Common myeloid progenitor, CD34-positive (primary cell): Measurements from ENCODE around the gene MYLIP.

ENCODE experiments used
- CTCF ChIA-PET: fragments of 350-600 bp; sonication (Branson Sonifier 250); formaldehyde crosslinking; loops from one replicate; lab custom pipeline; 2021; ENCODE audit warnings: antibody characterized with exemption; lab: Charles Lee
- POLR2A ChIA-PET: fragments of 350-600 bp; sonication (Branson Sonifier 250); formaldehyde crosslinking; loops from one replicate; lab custom pipeline; 2021; ENCODE audit warnings: antibody characterized with exemption; lab: Charles Lee
- DNase-seq, 3 donors: peaks; one replicate each; pipeline versions ENCODE4 v3.0.0 to v3.0.0-alpha.2; 2013
- H3K27ac ChIP-seq, 2 experiments: 1 replicate in 1 of 2; 2 replicates in 1 of 2; pipeline ENCODE4 v1.7.0; 2013; ENCODE audit warnings: inconsistent platforms in 2 of 2, low read length in 2 of 2, mild to moderate bottlenecking in 2 of 2, low read depth in 1 of 2, moderate library complexity in 1 of 2; ENCODE audit not compliant: severe bottlenecking in 2 of 2, insufficient read depth in 1 of 2, poor library complexity in 1 of 2
- H3K27me3 ChIP-seq, 5 experiments: replicated peaks in 2 of 5; 1 replicate in 3 of 5; 2 replicates in 2 of 5; pipeline versions ENCODE4 v1.6.1 to v1.7.0; 2013; ENCODE audit warnings: low read length in 4 of 5, mild to moderate bottlenecking in 2 of 5, moderate library complexity in 2 of 5, inconsistent platforms in 1 of 5; ENCODE audit not compliant: insufficient read depth in 5 of 5, control insufficient read depth in 4 of 5
- H3K36me3 ChIP-seq, 4 experiments: 1 replicate in 2 of 4; 2 replicates in 2 of 4; pipeline versions ENCODE4 v1.6.1 to v1.7.0; 2013; ENCODE audit warnings: low read length in 3 of 4, control low read depth in 1 of 4, mild to moderate bottlenecking in 1 of 4; ENCODE audit not compliant: control insufficient read depth in 4 of 4, insufficient read depth in 4 of 4
- H3K4me1 ChIP-seq, 4 experiments: 1 replicate in 3 of 4; 2 replicates in 1 of 4; pipeline versions ENCODE4 v1.6.1 to v1.7.1; 2013; ENCODE audit warnings: low read length in 3 of 4, mild to moderate bottlenecking in 3 of 4, control low read depth in 1 of 4, inconsistent platforms in 1 of 4, moderate library complexity in 1 of 4; ENCODE audit not compliant: control insufficient read depth in 4 of 4, insufficient read depth in 4 of 4; ENCODE audit errors: control extremely low read depth in 1 of 4
- H3K4me3 ChIP-seq, 7 experiments: 1 replicate in 4 of 7; 2 replicates in 3 of 7; pipeline versions ENCODE4 v1.5.1 to v1.7.0; 2013; ENCODE audit warnings: mild to moderate bottlenecking in 7 of 7, low read length in 6 of 7, moderate library complexity in 6 of 7, inconsistent platforms in 2 of 7, low read depth in 2 of 7, control low read depth in 1 of 7; ENCODE audit not compliant: insufficient read depth in 4 of 7, control insufficient read depth in 1 of 7; ENCODE audit errors: extremely low read depth in 1 of 7
- H3K9me3 ChIP-seq, 5 experiments: 1 replicate in 4 of 5; 2 replicates in 1 of 5; pipeline versions ENCODE4 v1.6.1 to v1.7.1; 2013; ENCODE audit warnings: low read length in 4 of 5, mild to moderate bottlenecking in 2 of 5, inconsistent platforms in 1 of 5, low read depth in 1 of 5, moderate library complexity in 1 of 5; ENCODE audit not compliant: control insufficient read depth in 4 of 5, insufficient read depth in 2 of 5; ENCODE audit errors: control extremely low read depth in 1 of 5
- WGBS: methylation state at CpG from one replicate; pipeline ENCODE4 v1.1.5; 2013; ENCODE audit not compliant: insufficient coverage; 5-methylcytosine and 5-hydroxymethylcytosine counted together

Gene MYLIP

DNA sequence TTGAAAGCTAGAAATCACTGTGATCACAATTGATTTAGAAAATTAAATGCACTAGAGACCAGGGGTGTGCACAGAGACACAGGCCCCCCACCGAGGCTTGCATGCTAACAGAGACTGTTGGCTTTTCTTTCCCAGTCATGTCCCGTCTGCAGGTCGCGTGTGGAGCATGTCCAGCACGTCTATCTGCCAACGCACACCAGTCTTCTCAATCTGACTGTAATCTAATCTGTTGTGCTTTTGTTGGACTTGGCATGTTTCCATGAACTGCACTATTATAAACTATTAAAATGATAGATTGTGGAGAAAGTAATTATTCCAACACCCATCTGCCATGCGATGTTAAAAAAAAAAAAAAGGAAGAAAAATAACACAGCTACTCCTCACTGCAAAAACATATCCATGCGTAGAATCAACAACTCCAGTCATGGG lies 17.7 kb downstream of the MYLIP start:
- H3K9me3 ChIP-seq, result peaks cover 0 to 2% (median 0%) of the 10 kb centered on the region in 5 experiments
- ChIA-PET POLR2A (interaction anchor here (0.6 kb wide), 2 partner anchors 54 to 250 kb away, joined by 3 to 6 read pairs; no protein-coding TSS in a partner anchor), CTCF (interaction anchor here (1.3 to 1.8 kb wide), 2 partner anchors 10 to 11 kb away, joined by 3 to 5 read pairs; no protein-coding TSS in a partner anchor)
- H3K4me3 ChIP-seq, result no peak overlapping the region
- WGBS, result 90% methylated on average over 2 of the region's 8 CpGs
- no peaks in the 10 kb centered on the region for H3K4me1 ChIP-seq
- peaks cover 42 to 81% (median 63%) of the 10 kb centered on the region in 4 experiments for H3K36me3 ChIP-seq
- no peak for DNase-seq
- no peak overlapping the region for H3K27ac ChIP-seq
- no peaks in the 10 kb centered on the region for H3K27me3 ChIP-seq

GRCh38 chr6:16148498-16148897 lies 19.6 kb downstream of the MYLIP start:
- no peaks in the 10 kb centered on the region for H3K9me3 ChIP-seq
- ChIA-PET POLR2A (interaction anchor here (0.5 kb wide), 2 partner anchors 17 to 1271 kb away, joined by 3 read pairs; no protein-coding TSS in a partner anchor), CTCF (no interaction called here)
- H3K4me3 ChIP-seq, result no peak overlapping the region
- H3K36me3 ChIP-seq, result peaks cover 33 to 73% (median 53%) of the 10 kb centered on the region in 4 experiments
- DNase-seq, result no peak
- 80% methylated on average over 1 of the region's 2 CpGs for WGBS
- H3K27me3 ChIP-seq, result no peaks in the 10 kb centered on the region
- H3K27ac ChIP-seq, result no peak overlapping the region
- H3K4me1 ChIP-seq, result peaks cover 0 to 2% (median 0%) of the 10 kb centered on the region in 4 experiments

DNA sequence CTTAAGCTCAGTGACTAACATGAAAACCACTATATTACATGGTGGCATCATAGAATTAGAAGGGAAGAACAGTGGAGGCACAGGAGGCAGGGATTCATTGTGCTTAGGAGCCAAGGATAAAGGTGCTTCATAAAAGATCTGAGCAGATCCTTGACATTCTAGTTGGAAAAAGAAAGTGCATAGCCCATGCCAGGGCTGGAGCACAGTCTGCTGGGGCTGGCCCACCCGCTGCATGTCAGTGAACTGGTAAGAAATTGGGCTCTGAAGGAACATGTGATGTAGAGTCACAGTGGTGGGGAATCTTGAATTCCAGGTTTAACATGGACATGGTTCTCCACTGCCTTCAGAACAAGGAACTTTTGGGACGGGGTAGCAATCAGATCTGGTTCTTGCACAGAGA lies 20.4 kb downstream of the MYLIP start:
- H3K4me1 ChIP-seq, result peaks cover 0 to 2% (median 0%) of the 10 kb centered on the region in 4 experiments
- H3K36me3 ChIP-seq, result peaks cover 30 to 66% (median 47%) of the 10 kb centered on the region in 4 experiments
- CTCF ChIA-PET, result no interaction called here
- no peak for DNase-seq
- H3K27me3 ChIP-seq, result no peaks in the 10 kb centered on the region
- POLR2A ChIA-PET, result no interaction called here
- WGBS, result 95% methylated on average over 2 of the region's 2 CpGs
- no peak overlapping the region for H3K27ac ChIP-seq
- H3K4me3 ChIP-seq, result no peak overlapping the region
- no peaks in the 10 kb centered on the region for H3K9me3 ChIP-seq

DNA sequence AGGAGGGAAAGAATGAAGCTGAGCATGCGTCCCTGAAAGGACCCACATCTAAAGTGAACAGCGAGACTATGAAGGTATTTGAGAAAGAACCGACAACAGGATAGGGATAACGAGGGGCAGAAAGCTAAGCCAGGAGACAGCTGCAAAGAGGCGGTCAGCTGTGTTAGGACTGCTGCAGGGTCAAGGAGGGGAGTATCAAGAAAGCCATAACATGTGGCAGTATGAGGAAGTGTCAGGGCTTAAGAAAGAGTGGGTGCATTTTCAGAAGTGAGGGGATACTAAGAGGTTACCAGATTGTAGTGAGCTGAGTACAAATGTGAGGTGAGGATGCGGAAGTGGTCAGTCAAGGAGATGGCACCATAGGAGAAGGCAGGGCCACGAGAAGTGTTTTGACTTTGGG lies 21.2 kb downstream of the MYLIP start:
- H3K4me1 ChIP-seq, result peaks cover 0 to 2% (median 0%) of the 10 kb centered on the region in 4 experiments
- CTCF ChIA-PET, result interaction anchor here (0.8 kb wide), 1 partner anchor 14 kb away, joined by 3 read pairs; no protein-coding TSS in a partner anchor
- POLR2A ChIA-PET, result no interaction called here
- no peak overlapping the region for H3K4me3 ChIP-seq
- no peak overlapping the region for H3K27ac ChIP-seq
- peaks cover 25 to 66% (median 43%) of the 10 kb centered on the region in 4 experiments for H3K36me3 ChIP-seq
- no peaks in the 10 kb centered on the region for H3K27me3 ChIP-seq
- WGBS, result 97% methylated on average over 6 of the region's 7 CpGs
- DNase-seq, result no peak
- H3K9me3 ChIP-seq, result peaks cover 0 to 3% (median 0%) of the 10 kb centered on the region in 5 experiments

- CTCF ChIA-PET, result interaction anchor here (0.8 to 2.7 kb wide), 4 partner anchors 9 to 22 kb away, joined by 3 to 9 read pairs (median 4); no protein-coding TSS in a partner anchor
- Histone ChIP-seq H3K9me3 (peaks cover 0 to 13% (median 8%) of the 10 kb centered on the region in 5 experiments), H3K27me3 (no peaks in the 10 kb centered on the region), H3K27ac (no peak overlapping the region), H3K4me1 (peaks cover 0 to 4% (median under 1%) of the 10 kb centered on the region in 4 experiments), H3K4me3 (no peak overlapping the region), H3K36me3 (peaks cover 9 to 40% (median 24%) of the 10 kb centered on the region in 4 experiments)
- DNase-seq, result no peak
- WGBS, result 97% methylated on average over 8 of the region's 9 CpGs
- POLR2A ChIA-PET, result interaction anchor here (1.3 kb wide), 1 partner anchor 25 kb away, joined by 4 read pairs; the partner anchor contains the start of gene MYLIP
These were observed 24.4 kb downstream of the MYLIP start for GRCh38 chr6:16153211-16153820.

DNA sequence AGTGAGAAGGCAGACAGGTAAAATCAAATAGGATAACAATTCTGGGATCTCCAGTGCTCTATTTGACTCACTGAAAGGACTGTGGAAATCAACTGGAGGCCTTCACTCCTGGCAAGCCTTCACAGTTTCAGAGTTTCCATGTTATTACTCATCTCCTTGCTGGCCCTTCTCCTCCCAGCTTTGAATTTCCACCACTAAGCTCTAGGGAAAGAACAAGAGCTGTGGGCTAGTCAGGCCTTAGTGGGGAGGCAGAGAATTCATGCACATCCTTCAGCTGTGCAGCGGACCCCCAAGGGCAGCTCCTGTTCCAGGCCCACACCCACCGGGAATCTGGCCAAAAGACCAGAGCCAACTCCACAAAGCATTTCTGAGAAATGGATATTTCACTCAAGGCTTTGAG lies 26.0 kb downstream of the MYLIP start:
- CTCF ChIA-PET, result interaction anchor here (1.5 kb wide), 1 partner anchor 9 kb away, joined by 4 read pairs; no protein-coding TSS in a partner anchor
- 100% methylated on average over 1 of the region's 2 CpGs for WGBS
- H3K36me3 ChIP-seq, result peaks cover 5 to 30% (median 17%) of the 10 kb centered on the region in 4 experiments
- H3K9me3 ChIP-seq, result peaks cover 0 to 13% (median 8%) of the 10 kb centered on the region in 5 experiments
- H3K27ac ChIP-seq, result no peak overlapping the region
- H3K4me3 ChIP-seq, result no peak overlapping the region
- peaks cover 0 to 4% (median under 1%) of the 10 kb centered on the region in 4 experiments for H3K4me1 ChIP-seq
- POLR2A ChIA-PET, result no interaction called here
- DNase-seq, result no peak
- no peaks in the 10 kb centered on the region for H3K27me3 ChIP-seq

DNA sequence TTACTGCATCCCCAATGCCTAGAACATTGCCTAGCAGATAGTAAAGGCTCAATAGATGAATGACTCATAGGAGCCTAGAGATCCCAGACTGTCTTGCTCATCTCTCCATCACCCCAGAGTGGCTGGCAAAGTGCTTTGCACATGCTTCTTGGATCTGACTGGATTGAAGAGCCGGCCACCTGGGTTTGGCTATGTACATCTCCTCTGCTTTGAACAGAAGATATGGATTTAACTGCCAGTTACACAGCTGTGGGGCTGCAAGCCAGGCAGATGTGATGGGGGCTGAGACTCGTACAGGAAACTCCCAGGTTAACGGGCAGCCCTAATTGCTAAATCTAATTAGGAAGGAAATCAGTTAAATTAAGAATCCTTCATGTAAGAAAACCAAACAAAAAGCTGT lies 28.6 kb downstream of the MYLIP start:
- Histone ChIP-seq H3K27ac (no peak overlapping the region), H3K4me3 (no peak overlapping the region), H3K36me3 (peaks cover 2 to 18% (median 11%) of the 10 kb centered on the region in 4 experiments), H3K4me1 (peaks cover 0 to 5% (median 4%) of the 10 kb centered on the region in 4 experiments), H3K27me3 (no peaks in the 10 kb centered on the region), H3K9me3 (peaks cover 0 to 13% (median 8%) of the 10 kb centered on the region in 5 experiments)
- ChIA-PET CTCF (interaction anchor here (1.0 to 1.4 kb wide), 3 partner anchors 10 to 26 kb away, joined by 3 to 4 read pairs (median 4); no protein-coding TSS in a partner anchor), POLR2A (no interaction called here)
- 91% methylated on average over 1 of the region's 3 CpGs for WGBS
- DNase-seq, result no peak
